WTC11 (cell line): ENCODE data around the gene PXDC1. TPM values are rescaled to one million over a fixed set of nuclear protein-coding genes. Genes with fewer than 3 reads are reported as not detected.

Experiments
- ATAC-seq: fragments of 200-7000 bp; cut with Tn5 transposase; 2 replicates; pipeline ENCODE4 v1.10.0; 2021; ENCODE audit warnings: mild to moderate bottlenecking, moderate library complexity
- CTCF ChIA-PET: fragments of 300-600 bp; sonication (Branson Sonifier 250); formaldehyde crosslinking; loops from one replicate; lab custom pipeline; 2021; ENCODE audit warnings: antibody characterized with exemption; lab: Charles Lee
- POLR2A ChIA-PET: fragments of 350-600 bp; sonication (Branson Sonifier 250); formaldehyde crosslinking; loops from one replicate; lab custom pipeline; 2021; ENCODE audit warnings: antibody characterized with exemption; lab: Charles Lee
- DNase-seq: peaks from one replicate; pipeline ENCODE4 v3.0.0; 2021; ENCODE audit warnings: low spot score
- H3K27ac Mint-ChIP-seq: 2 replicates; pipeline ENCODE4 v1.8.0; 2021; ENCODE audit warnings: mixed read lengths
- H3K27me3 Mint-ChIP-seq: 2 replicates; pipeline ENCODE4 v1.8.0; 2021; ENCODE audit warnings: low read depth, mild to moderate bottlenecking, moderate library complexity, mixed read lengths
- H3K36me3 Mint-ChIP-seq: 2 replicates; pipeline ENCODE4 v1.8.0; 2021; ENCODE audit warnings: mixed read lengths
- H3K4me1 Mint-ChIP-seq: 2 replicates; pipeline ENCODE4 v1.8.0; 2022; ENCODE audit warnings: mixed read lengths
- H3K4me3 Mint-ChIP-seq: 2 replicates; pipeline ENCODE4 v1.8.0; 2021; ENCODE audit warnings: mild to moderate bottlenecking, moderate library complexity, mixed read lengths
- H3K9me3 Mint-ChIP-seq: 2 replicates; pipeline ENCODE4 v1.8.0; 2021; ENCODE audit warnings: mixed read lengths
- CBFB ChIP-seq: sonication (generic); formaldehyde crosslinking; IDR thresholded peaks from 2 replicates; pipeline ENCODE4 v1.8.1; 2022; ENCODE audit warnings: mild to moderate bottlenecking, low read depth, missing genetic modification reagents
- CDX4 ChIP-seq: fragments of 250-450 bp; sonication (Bioruptor Pico); IDR thresholded peaks from 2 replicates; pipeline ENCODE4 v1.9.0; 2021; ENCODE audit warnings: moderate library complexity, mild to moderate bottlenecking, inconsistent platforms, borderline replicate concordance
- FOXP1 ChIP-seq: sonication (generic); formaldehyde crosslinking; IDR thresholded peaks from 2 replicates; pipeline ENCODE4 v1.8.0; 2022; ENCODE audit warnings: missing genetic modification reagents, mild to moderate bottlenecking, moderate library complexity, borderline replicate concordance
- GABPB1 ChIP-seq: sonication (generic); formaldehyde crosslinking; IDR thresholded peaks from 2 replicates; pipeline ENCODE4 v1.8.1; 2023; ENCODE audit warnings: mild to moderate bottlenecking, missing genetic modification reagents
- JAZF1 ChIP-seq: fragments of 250-450 bp; sonication (Bioruptor Pico); IDR thresholded peaks from 2 replicates; pipeline ENCODE4 v1.9.0; 2021; ENCODE audit warnings: moderate library complexity, mild to moderate bottlenecking, inconsistent platforms
- NFATC4 ChIP-seq: fragments of 250-450 bp; sonication (Bioruptor Pico); IDR thresholded peaks from 2 replicates; pipeline ENCODE4 v1.9.0; 2021; ENCODE audit warnings: mild to moderate bottlenecking
- NFE2L1 ChIP-seq: sonication (generic); formaldehyde crosslinking; IDR thresholded peaks from 2 replicates; pipeline ENCODE4 v1.8.1; 2023; ENCODE audit warnings: missing genetic modification reagents
- PRRX2 ChIP-seq: fragments of 250-450 bp; sonication (Bioruptor Pico); IDR thresholded peaks from 2 replicates; pipeline ENCODE4 v1.8.0; 2021; ENCODE audit warnings: mild to moderate bottlenecking
- RELA ChIP-seq: sonication (generic); formaldehyde crosslinking; IDR thresholded peaks from 2 replicates; pipeline ENCODE4 v1.8.1; 2022; ENCODE audit warnings: missing genetic modification reagents, mild to moderate bottlenecking, borderline replicate concordance
- SP1 ChIP-seq: sonication (generic); formaldehyde crosslinking; conservative IDR thresholded peaks from 2 replicates; pipeline ENCODE4 v1.8.1; 2022; ENCODE audit warnings: missing genetic modification reagents
- TP53 ChIP-seq: sonication (generic); formaldehyde crosslinking; IDR thresholded peaks from 2 replicates; pipeline ENCODE4 v1.8.1; 2023; ENCODE audit warnings: mild to moderate bottlenecking, missing genetic modification reagents
- ZBTB21 ChIP-seq: sonication (generic); formaldehyde crosslinking; IDR thresholded peaks from 2 replicates; pipeline ENCODE4 v1.8.1; 2023; ENCODE audit warnings: mild to moderate bottlenecking, missing genetic modification reagents, borderline replicate concordance
- ZNF232 ChIP-seq: sonication (generic); formaldehyde crosslinking; IDR thresholded peaks from 2 replicates; pipeline ENCODE4 v1.8.0; 2022; ENCODE audit warnings: mild to moderate bottlenecking, missing genetic modification reagents
- ZNF263 ChIP-seq: sonication (generic); formaldehyde crosslinking; IDR thresholded peaks from 2 replicates; pipeline ENCODE4 v1.8.1; 2022; ENCODE audit warnings: low read depth, mild to moderate bottlenecking, moderate library complexity, missing genetic modification reagents
- ZNF423 ChIP-seq: fragments of 250-450 bp; sonication (Bioruptor Pico); IDR thresholded peaks from 2 replicates; pipeline ENCODE4 v2.1.2; 2022; ENCODE audit warnings: mild to moderate bottlenecking, moderate library complexity
- ZNF671 ChIP-seq: fragments of 250-450 bp; sonication (Bioruptor Pico); IDR thresholded peaks from 2 replicates; pipeline ENCODE4 v1.8.0; 2021; ENCODE audit warnings: mild to moderate bottlenecking
- total RNA-seq: library from RNA; stranded (reverse); gene quantifications from 3 replicates; pipeline ENCODE4 v1.2.3, GENCODE V29; 2021
- TF ChIP-seq, protein P1 (sequence below): sonication (generic); formaldehyde crosslinking; IDR thresholded peaks from 2 replicates; pipeline ENCODE4 v1.8.1; 2023; ENCODE audit warnings: mild to moderate bottlenecking, missing genetic modification reagents, moderate library complexity
- TF ChIP-seq, protein P2 (sequence below): sonication (generic); formaldehyde crosslinking; IDR thresholded peaks from 2 replicates; pipeline ENCODE4 v1.8.1; 2022; ENCODE audit warnings: missing genetic modification reagents, borderline replicate concordance
- TF ChIP-seq, protein P3 (sequence below): sonication (generic); formaldehyde crosslinking; IDR thresholded peaks from 2 replicates; pipeline ENCODE4 v1.8.0; 2023; ENCODE audit warnings: missing genetic modification reagents, mild to moderate bottlenecking, borderline replicate concordance

The PXDC1 gene
- total RNA-seq, 1 experiment from 2014 or later, result 3.3 TPM

DNA sequence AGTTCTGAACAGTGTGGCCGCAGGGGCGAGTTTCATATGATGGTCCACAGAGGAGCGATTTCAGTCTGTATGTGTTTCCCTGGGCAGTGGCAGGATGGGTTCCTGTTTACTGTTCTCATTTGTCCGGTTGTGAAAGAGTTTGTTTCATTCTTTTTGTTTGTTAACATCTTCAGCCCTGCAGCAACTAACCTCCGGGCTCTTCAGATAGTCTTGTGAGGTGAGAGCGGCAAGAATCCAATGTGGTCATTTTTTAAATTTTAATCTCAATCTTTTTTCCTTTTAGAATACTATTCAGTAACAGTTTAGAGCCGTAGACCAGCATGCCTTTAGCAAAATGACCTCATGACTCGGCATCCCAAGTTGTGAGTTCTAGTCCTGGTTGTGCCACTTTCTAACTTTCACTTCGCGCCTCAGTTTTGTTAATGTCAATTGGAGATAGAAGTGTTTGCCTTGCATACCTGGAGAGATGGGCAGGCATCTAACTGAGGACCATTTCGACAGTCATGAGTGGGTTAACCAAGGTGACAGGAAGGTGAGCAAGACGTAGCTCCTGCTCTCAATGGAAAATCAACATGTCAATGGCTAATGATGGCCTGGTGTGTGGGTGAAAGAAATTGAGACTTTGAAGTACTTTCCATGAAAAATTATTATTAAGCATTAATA is 38.5 kb upstream of the PXDC1 start:
- H3K9me3 Mint-ChIP-seq, result peaks cover 3% of the 10 kb centered on the region; the same call in 1 of the 2 replicates
- H3K27me3 Mint-ChIP-seq, result no peaks in the 10 kb centered on the region
- ATAC-seq (no peak), DNase-seq (no peak)
- H3K4me1 Mint-ChIP-seq, result peaks cover 19% of the 10 kb centered on the region
- H3K4me3 Mint-ChIP-seq, result no peak overlapping the region
- no peak overlapping the region for H3K27ac Mint-ChIP-seq
- CTCF ChIA-PET, result interaction anchor here (2.9 kb wide), 1 partner anchor 59 kb away, joined by 14 read pairs; the partner anchor contains the start of gene FAM50B
- TF ChIP-seq CDX4 (CRISPR knock-in tag) (no peak), NFE2L1 (no peak), GABPB1 (CRISPR knock-in tag) (0 out of 2 replicates have a peak, but pooled peaks have one; percentile 17)
- TF ChIP-seq, protein P1, sequence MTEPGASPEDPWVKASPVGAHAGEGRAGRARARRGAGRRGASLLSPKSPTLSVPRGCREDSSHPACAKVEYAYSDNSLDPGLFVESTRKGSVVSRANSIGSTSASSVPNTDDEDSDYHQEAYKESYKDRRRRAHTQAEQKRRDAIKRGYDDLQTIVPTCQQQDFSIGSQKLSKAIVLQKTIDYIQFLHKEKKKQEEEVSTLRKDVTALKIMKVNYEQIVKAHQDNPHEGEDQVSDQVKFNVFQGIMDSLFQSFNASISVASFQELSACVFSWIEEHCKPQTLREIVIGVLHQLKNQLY (CRISPR knock-in tag), result no peak
- POLR2A ChIA-PET, result no interaction called here
- H3K36me3 Mint-ChIP-seq, result no peaks in the 10 kb centered on the region

GRCh38 chr6:3789018-3789895 is 37.7 kb upstream of the PXDC1 start:
- no peak for TF ChIP-seq ZNF263
- TF ChIP-seq, protein P1 (CRISPR knock-in tag), result no peak
- TF ChIP-seq, protein P2, sequence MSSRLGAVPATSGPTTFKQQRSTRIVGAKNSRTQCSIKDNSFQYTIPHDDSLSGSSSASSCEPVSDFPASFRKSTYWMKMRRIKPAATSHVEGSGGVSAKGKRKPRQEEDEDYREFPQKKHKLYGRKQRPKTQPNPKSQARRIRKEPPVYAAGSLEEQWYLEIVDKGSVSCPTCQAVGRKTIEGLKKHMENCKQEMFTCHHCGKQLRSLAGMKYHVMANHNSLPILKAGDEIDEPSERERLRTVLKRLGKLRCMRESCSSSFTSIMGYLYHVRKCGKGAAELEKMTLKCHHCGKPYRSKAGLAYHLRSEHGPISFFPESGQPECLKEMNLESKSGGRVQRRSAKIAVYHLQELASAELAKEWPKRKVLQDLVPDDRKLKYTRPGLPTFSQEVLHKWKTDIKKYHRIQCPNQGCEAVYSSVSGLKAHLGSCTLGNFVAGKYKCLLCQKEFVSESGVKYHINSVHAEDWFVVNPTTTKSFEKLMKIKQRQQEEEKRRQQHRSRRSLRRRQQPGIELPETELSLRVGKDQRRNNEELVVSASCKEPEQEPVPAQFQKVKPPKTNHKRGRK (CRISPR knock-in tag), result no peak
- peak; percentile 82 for TF ChIP-seq GABPB1 (CRISPR knock-in tag)
- TF ChIP-seq PRRX2 (CRISPR knock-in tag), result no peak
- TF ChIP-seq RELA (CRISPR knock-in tag), result no peak
- no peak for TF ChIP-seq SP1 (CRISPR knock-in tag)
- no peak for TF ChIP-seq TP53
- TF ChIP-seq, all 79 proteins: peak for 1
- POLR2A ChIA-PET, result interaction anchor here (0.6 kb wide), 1 partner anchor 228 kb away, joined by 3 read pairs; no protein-coding TSS in a partner anchor
- H3K4me3 Mint-ChIP-seq, result no peak overlapping the region
- no peaks in the 10 kb centered on the region for H3K27me3 Mint-ChIP-seq
- no peaks in the 10 kb centered on the region for H3K9me3 Mint-ChIP-seq
- peaks cover 15% of the 10 kb centered on the region for H3K4me1 Mint-ChIP-seq
- H3K27ac Mint-ChIP-seq, result no peak overlapping the region
- no peak for ATAC-seq
- DNase-seq, result no peak
- CTCF ChIA-PET, result interaction anchor here (0.6 to 2.9 kb wide), 2 partner anchors 49 to 60 kb away, joined by 3 to 14 read pairs; partner anchors contain the start of gene FAM50B
- H3K36me3 Mint-ChIP-seq, result no peaks in the 10 kb centered on the region

GRCh38 chr6:3788408-3789017 is 37.0 kb upstream of the PXDC1 start:
- no peaks in the 10 kb centered on the region for H3K9me3 Mint-ChIP-seq
- DNase-seq (no peak), ATAC-seq (no peak)
- ChIA-PET CTCF (interaction anchor here (0.6 to 2.9 kb wide), 2 partner anchors 50 to 61 kb away, joined by 3 to 14 read pairs; partner anchors contain the start of gene FAM50B), POLR2A (interaction anchor here (0.6 kb wide), 2 partner anchors 14 to 227 kb away, joined by 3 to 4 read pairs; no protein-coding TSS in a partner anchor)
- no peak overlapping the region for H3K27ac Mint-ChIP-seq
- H3K4me3 Mint-ChIP-seq, result no peak overlapping the region
- no peaks in the 10 kb centered on the region for H3K27me3 Mint-ChIP-seq
- no peaks in the 10 kb centered on the region for H3K36me3 Mint-ChIP-seq
- H3K4me1 Mint-ChIP-seq, result peaks cover 8% of the 10 kb centered on the region
- TF ChIP-seq NFATC4, result no peak
- TF ChIP-seq NFE2L1, result no peak
- TF ChIP-seq FOXP1 (CRISPR knock-in tag), result no peak
- TF ChIP-seq ZNF232 (CRISPR knock-in tag), result no peak
- no peak for TF ChIP-seq ZBTB21 (CRISPR knock-in tag)
- TF ChIP-seq, protein P3, sequence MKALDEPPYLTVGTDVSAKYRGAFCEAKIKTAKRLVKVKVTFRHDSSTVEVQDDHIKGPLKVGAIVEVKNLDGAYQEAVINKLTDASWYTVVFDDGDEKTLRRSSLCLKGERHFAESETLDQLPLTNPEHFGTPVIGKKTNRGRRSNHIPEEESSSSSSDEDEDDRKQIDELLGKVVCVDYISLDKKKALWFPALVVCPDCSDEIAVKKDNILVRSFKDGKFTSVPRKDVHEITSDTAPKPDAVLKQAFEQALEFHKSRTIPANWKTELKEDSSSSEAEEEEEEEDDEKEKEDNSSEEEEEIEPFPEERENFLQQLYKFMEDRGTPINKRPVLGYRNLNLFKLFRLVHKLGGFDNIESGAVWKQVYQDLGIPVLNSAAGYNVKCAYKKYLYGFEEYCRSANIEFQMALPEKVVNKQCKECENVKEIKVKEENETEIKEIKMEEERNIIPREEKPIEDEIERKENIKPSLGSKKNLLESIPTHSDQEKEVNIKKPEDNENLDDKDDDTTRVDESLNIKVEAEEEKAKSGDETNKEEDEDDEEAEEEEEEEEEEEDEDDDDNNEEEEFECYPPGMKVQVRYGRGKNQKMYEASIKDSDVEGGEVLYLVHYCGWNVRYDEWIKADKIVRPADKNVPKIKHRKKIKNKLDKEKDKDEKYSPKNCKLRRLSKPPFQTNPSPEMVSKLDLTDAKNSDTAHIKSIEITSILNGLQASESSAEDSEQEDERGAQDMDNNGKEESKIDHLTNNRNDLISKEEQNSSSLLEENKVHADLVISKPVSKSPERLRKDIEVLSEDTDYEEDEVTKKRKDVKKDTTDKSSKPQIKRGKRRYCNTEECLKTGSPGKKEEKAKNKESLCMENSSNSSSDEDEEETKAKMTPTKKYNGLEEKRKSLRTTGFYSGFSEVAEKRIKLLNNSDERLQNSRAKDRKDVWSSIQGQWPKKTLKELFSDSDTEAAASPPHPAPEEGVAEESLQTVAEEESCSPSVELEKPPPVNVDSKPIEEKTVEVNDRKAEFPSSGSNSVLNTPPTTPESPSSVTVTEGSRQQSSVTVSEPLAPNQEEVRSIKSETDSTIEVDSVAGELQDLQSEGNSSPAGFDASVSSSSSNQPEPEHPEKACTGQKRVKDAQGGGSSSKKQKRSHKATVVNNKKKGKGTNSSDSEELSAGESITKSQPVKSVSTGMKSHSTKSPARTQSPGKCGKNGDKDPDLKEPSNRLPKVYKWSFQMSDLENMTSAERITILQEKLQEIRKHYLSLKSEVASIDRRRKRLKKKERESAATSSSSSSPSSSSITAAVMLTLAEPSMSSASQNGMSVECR, result no peak
- no peak for TF ChIP-seq ZNF671
- no peak for TF ChIP-seq CBFB (CRISPR knock-in tag)
- TF ChIP-seq RELA (CRISPR knock-in tag), result no peak
- TF ChIP-seq JAZF1, result no peak
- TF ChIP-seq ZNF423, result no peak
